Activated CD4-positive, alpha-beta T cell treated with anti-CD3 and anti-CD28 coated beads, Interleukin-2, amount 50 U/mL, for 1 hour (primary cell): Measurements from ENCODE around the gene SNRPD1.
"Not testable (repeated sequence)": the region's sequence is repeated elsewhere in the genome, so short reads cannot be mapped to it uniquely, and the experiment has no call there.

Experiments
- DNase-seq: peaks from one replicate; pipeline ENCODE4 v3.0.0-alpha.2; 2020

SNRPD1 gene

DNA sequence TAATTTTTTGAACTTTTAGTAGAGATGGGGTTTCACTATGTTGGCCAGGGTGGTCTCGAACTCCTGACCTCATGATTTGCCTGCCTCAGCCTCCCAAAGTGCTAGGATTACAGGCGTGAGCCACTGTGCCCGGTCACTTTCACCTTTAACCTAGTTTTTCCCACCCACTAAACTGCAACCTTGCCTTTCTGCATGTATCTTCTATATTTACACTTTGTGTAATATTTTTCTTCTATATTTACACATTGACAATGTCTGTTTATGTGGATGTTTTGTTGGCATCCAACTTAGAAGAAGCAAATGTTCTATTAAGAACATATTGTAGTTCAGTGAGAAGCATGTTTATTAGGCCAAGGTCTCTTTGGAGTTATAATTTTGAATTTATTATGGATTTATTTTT is 26.7 kb downstream of the SNRPD1 start:
- DNase-seq, result no peak

DNA sequence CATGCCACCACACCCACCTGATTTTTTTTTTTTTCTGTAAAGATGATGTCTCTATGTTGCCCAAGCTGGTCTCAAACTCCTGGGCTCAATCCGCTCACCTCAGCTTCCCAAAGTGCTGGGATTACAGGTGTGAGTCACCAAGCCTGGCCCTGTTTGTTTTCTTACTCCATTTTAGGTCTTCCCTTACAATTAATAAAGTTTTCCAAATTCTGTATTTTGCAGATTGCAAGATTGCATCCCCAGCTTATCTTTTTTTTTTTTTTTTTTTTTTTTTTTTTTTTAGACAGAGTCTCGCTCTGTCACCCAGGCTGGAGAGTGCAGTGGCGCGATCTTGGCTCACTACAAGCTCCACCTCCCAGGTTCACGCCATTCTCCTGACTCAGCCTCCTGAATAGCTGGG is 28.3 kb downstream of the SNRPD1 start:
- not testable (repeated sequence) for DNase-seq

DNA sequence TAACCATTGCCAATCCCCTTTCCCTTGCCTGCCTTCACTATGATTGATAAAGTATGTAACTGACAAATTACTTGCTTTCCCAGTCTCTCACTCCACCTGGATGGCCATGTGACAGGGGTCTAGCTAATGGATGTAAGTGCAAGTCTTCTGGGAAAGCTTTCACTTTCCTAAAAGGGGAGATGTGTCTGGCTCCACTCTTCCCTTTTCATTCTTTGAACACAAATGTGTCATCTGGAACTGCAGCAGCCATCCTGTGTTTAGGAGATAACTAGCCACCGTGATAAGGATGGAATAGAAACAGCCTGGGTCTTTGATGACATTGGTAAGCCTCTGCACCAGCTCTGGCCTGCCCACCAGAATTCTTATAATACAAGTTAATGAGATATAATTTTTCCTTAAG is 38.2 kb downstream of the SNRPD1 start:
- no peak for DNase-seq

DNA sequence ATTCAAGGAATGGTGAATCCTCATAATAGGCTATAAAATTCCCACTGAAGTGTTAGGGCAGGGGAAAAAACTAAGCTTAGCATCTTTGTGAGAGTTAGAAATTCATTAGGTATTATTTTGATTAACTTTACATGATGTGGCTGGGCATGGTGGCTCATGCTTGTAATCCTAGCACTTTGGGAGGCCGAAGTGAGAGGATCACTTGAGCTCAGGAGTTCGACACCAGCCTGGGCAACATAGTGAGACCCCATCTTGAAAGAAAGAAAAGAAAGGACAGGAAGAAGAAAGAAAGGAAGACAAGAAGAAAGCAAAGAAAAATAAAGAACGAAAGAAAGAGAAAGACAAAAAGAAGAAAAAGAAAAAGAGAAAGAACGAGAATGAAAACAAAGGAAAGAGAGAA is 40.0 kb downstream of the SNRPD1 start:
- no peak for DNase-seq

DNA sequence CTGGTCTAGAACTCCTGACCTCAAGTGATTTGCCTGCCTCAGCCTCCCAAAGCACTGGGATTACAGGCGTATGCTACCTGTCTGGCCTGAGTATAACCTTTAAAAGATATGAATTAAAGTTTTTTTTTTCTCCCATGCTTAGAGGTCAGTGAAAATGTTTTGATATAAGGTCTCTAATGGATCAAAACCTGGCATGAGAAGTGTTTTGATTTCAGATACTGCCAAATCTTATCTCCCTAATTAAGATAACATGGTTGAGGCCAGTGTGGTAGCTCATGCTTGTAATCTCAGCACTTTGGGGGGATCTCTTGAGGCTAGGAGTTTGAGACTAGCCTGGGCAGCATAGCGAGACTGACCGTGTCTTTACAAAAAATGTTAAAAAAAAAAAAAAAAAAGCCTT is 41.2 kb downstream of the SNRPD1 start:
- no peak for DNase-seq

DNA sequence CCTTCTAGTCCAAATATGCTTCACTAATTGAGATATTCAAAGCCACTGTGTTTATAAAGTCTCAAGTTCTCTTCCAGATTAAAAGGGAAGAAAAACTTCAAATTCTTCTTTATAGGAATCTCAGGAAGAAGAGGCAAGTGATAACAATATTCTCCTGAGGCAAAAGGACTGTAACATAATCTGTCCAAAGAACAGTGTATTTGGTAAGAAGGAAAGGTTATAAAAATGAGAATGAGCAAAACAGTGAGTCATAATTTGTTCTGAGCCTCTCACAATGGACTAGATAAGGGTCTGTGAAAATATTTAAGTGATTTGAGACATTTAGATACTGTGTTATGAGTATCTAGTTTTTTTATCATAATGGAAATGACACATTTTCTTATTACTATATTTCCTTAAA is 44.3 kb downstream of the SNRPD1 start:
- no peak for DNase-seq

DNA sequence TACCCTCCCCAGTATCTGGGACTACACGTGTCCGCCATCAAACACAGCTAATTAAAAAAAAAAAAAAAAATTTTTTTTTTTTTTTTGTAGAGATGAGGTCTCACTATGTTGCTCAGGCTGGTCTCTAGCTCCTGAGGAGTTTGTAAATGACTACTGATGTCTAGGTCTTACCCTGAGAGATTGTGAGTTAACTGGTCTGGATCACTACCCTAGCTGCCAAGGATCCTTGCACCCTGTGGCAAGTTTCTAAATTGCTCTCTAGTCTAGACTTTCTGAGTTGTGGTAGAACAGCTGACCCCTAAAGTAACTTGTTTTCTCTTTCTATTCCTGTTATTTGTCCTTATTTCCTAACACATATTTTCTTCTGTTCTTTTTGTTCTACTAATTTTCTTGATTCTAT is 48.0 kb downstream of the SNRPD1 start:
- DNase-seq, result no peak

DNA sequence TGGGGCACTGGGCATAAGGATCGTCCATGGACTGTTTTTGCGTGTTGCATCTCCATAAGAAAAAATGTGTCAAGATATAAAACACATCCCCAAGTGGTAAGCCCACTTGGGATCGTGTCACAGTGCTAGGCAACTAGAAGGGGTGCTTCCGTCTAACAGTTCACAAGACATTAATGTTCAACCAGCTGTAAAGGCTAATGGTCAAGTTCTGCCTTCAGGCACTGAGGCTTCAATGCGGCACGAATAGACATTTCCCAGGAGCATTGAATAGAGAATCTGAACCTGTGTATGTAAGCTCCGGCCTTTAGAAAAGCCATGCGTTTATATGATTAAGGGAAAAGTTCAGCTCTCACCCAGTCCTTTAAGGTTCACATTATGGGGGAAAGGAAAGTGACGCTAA is 50.5 kb downstream of the SNRPD1 start:
- DNase-seq, result no peak

DNA sequence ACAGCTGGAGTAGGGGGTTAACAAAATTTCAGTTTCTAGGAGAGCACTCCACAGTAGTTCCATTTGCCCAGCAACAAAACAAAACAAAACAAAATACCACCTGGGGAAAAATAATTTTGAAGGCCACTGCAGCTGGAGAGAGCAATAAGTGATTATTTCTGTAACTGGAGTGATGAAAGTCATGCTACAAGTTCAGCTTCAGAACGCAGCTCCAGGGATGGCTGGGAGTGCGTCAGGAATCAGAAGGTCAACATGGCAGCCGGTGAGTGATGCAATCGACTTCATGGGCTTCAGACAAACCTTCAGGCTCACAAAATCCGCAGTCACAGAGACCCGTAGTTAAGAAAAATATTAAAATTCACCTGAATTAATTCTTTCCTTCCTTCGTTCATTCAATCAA is 51.5 kb downstream of the SNRPD1 start:
- DNase-seq, result no peak

DNA sequence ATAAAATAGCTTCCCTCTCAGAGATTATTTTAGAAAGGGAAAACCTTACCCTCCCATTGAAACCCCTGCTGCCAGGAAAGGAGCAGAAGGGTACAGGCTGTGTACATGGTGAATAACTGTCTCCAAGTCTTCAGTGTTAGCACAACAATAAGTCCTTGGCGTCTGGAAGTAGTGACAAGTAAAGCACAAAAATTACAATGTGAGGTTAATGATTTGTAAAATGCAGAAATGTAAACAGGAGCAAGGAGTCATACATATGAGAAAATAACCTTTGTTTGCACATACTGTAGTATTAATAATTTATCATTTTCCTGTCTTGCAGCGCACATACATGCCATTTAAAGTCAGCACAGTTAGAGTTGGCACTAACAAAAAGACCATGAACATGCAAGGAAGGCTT is 52.0 kb downstream of the SNRPD1 start:
- no peak for DNase-seq

DNA sequence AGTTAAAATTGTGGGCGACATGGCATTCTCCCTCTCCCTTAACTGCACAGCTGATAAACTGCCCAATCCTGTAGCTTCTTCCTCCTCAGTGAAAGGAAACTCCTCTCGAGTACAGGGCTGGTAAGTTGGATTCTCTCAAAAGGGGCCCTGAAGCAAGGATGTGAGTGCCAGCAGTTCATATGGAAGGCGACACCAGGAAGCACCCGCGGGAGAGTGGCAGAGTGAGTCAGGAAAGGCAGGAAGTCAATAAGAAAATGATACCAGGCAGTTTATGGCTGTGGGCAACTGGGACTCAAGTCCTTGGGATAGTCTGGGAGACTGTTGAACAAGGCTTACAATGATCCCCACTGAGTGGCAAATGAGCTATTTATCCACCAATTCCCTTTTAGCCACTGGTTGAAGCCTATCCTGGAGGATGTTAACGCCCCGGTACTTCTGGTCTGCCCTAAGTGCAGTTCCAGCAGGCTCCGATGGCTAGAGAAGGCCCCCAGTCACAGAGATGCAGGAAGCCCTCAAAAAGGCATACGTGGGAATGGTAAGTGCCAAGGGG is 57.7 kb downstream of the SNRPD1 start:
- DNase-seq, result no peak

DNA sequence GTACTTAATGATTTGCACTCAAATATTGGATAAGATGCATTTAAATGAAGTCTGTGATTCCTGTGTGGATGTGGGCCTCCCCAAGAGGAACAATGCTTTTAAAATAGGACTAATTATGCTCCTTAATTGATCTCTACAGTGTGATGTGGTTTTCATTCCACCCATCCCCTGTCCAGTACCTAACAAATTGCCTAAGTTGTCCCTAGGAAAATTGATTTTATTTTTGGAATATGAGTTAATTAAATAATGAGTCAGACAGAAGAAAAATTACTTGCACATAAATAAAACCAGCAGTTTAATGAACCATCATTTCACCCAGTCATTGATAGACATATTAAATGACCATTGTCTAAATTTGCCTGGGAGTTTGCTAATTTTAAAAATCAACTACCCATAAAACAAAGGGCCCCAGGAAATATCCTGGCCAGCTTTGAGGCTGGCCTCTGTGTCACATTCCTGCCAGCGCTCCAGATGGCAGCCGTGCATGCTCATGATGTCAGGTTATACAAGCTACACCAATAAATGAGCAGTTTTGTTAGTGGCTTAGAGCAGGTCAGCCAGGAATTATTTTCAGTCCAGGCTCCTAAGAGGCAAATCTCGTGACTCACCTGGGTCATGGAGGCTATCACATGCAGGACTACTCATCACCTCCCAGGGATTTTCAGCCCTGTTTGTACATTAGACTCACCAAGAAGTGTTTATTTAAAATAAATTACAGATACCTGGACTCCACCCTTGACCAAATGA is 60.6 kb downstream of the SNRPD1 start:
- DNase-seq, result no peak

DNA sequence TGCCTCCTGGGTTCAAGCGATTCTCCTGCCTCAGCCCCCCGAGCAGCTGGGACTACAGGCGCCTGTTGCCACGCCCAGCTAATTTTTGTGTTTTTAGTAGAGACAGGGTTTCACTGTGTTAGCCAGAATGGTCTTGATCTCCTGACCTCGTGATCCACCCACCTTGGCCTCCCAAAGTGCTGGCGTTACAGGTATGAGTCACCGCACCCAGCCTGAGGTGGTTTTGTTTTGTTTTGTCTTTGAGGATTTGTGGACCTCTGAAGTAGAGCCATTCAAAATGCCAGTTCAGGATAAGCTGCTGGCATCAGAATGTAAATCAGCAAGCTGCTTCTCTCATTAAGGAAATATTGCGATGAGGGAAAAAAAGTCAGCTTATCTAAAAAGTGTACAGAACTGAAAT is 63.2 kb downstream of the SNRPD1 start:
- DNase-seq, result not testable (repeated sequence)

DNA sequence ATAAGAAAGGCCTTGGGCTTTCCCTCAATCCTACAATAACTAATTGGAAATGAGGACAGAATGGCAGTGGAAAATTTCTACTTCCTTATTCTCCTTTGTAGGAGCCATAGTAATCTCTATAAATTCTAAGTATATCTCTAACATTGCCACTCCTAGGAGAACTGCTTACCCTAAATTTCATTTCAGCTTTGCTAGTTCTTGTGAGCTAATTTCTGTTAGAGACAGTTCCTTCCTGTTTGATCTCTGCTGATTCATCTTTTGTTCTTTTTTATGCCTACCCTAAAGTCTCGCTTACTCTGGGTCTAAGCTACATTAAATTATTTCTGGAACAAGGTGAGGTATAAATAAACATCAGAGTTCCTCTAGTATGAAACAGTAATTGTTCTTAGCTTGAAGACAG is 66.7 kb downstream of the SNRPD1 start:
- DNase-seq, result no peak

DNA sequence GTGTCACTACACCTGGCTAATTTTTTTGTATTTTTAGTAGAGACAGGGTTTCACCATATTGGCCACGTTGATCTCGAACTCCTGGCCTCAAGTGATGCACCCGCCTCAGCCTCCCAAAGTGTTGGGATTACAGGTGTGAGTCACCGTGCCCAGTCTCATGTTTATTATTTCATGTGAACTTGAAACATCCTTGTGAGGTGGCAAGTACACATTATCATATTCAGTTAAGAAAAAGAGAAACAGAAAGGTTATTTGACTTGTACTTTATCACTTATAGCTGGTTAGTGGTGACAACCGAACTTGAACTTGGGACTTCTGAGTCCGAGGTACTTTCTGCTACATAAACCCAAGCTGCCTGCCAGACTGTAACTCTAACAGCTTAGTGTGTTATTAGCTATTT is 68.0 kb downstream of the SNRPD1 start:
- no peak for DNase-seq

DNA sequence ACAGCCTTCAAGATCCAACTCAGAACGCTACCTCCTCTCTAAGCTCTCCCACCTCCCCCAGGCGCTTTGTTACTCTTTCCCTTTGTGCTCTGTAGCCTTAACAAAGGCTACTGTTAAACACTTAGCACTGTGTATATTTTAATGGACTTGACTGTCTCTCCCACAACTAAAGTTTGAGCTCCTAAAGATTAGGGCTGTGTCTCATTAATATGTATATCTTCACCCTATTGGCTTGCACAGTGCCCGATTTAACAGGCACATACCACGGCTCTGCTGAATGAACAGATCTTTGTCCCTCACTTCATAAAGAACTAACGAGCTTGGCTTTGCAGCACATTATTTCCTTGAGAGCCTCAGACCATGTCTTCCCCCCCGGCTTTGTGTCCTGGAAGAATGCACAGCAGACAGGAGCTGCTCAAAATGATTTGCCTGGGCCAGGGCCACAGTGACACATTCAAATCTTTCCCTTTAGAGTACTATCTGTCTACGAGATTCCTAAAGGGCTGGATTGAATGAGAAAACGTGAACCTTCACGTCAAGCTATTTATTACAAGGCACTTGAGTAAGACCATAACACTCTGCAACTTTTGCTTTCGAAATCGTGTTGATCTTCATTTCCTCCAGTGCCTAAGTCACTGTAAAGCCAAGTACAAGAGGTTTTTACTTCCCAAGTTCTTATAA is 70.4 kb downstream of the SNRPD1 start:
- DNase-seq, result no peak
